OCI-M2 (cell line): ENCODE results near the gene GALT.

Source experiments
- DNase-seq: peaks from one replicate; lab custom pipeline; 2025; ENCODE audit not compliant: unreplicated experiment; lab: John Stamatoyannopoulos, UW

GALT gene

DNA sequence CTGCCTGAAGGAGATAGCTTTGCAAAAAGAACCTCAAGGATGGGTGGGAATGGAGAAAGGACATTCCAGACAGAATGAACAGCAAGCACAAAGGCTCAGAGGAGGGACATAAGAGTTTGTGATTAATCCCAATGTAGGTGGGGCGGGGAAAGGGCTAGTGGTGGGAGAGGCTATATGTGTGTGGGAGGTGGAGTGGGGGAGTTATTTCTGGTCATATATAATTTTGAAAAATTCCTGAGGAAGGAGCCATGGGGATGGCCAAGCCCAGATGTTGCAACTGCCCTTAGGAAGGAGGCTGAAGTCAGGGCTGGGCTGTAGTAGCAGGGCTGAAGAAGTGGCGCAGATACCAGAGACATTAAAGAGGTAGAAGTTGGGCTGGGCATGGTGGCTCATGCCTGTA, 29.4 kb downstream of the GALT start:
- no peak for DNase-seq

- no peak for DNase-seq
Observed at GRCh38 chr9:34684145-34684544, 37.7 kb downstream of the GALT start.

- DNase-seq: no peak
Observed at GRCh38 chr9:34684816-34685215, 38.3 kb downstream of the GALT start.

- no peak for DNase-seq
Observed at GRCh38 chr9:34685591-34685990, 39.1 kb downstream of the GALT start.

- no peak for DNase-seq
Observed at GRCh38 chr9:34686231-34686630, 39.8 kb downstream of the GALT start.

DNA sequence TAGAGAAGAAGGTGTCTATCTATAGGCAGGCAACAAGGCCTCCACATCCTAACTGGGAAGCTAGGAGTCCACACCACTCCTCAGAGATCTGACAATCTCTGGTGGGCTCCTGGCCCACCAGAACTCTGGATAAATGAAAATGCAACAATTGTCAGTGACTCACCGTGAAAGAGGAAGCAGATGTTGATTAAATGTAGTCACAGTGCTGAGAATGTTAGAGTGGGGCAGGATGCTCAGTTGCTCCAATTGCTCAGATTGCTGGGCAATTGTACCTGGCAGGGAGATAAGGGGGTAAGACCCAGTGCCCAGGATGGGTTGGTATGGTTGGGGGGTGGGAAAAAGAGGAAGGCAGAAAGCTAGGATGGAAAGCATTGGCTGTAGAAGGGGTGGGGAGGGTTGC, 40.3 kb downstream of the GALT start:
- DNase-seq: no peak

- DNase-seq: no peak
Observed at GRCh38 chr9:34687276-34688030, 41.0 kb downstream of the GALT start.

GRCh38 chr9:34688329-34689115, 42.0 kb downstream of the GALT start:
- no peak for DNase-seq

GRCh38 chr9:34689116-34689470, 42.6 kb downstream of the GALT start:
- no peak for DNase-seq

DNA sequence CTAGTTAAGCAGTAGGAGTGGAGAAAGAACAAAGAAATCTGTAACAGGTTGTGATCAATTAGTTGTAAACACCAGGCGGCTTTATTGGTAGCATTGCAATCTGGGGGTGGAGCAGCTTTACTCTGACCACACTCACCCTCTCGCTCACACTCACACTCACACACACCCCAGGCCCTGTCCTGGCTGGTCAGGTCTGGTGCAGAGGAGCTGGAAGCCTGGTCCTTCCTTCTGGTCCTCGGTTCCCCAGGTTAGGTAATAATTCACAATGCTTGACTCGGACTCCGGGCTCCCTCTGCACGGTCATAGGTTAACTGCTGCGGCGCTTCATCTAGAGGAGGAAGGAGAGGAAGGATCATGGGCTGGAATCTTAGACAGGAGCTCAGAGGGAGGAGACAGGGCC, 43.0 kb downstream of the GALT start:
- DNase-seq: no peak

DNA sequence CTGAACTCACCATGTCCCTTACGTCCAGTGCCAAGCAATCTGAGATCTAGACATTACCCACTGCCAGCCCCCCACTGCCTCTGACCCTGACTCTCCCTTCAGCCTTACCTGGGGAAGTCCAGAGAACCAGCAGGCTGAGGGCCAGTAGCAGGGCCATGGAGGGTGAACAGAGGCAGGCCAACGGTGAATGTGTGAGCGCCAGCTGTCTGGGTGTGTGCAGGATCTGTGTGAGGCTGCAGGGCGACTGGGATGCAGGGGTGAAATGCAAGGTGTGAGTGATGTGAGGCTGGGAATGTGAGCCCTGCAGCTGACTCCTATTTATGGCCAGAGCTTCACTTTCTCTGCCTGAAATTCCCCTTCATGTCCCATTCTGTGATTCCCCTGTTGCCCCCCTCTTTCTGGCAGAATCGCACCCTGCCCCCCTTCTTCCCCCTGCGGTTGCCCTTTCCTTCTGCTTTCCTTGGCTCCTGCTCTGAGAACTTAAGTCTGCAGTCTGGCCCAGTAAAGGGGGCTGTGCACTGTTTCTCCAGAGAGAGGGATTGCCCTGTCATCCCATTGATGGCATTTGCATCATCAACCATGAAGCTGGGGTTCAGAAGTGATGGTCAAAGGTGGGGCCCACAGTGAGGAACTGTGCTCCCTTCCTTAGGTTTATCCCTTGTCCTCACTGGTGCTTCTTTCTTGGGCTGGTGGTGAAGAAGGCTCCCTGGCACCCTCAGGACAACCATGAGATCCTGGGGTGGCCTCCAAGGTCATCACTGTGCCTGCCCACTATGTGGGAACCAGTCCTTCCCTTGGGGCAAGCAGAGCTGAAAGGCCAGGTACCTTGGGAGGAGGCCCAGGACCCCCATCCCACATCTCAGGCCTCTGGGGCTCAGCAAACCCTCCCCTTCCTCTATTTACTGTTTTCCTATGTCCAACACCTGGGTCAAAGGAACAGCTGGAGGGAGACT, 44.8 kb downstream of the GALT start, which contains the start of gene CCL19:
Gene CCL19 (minus strand): TSS at position 294 of the 953 bp plus-strand sequence. CDS start 137 bp downstream, at position 157.
- DNase-seq: no peak

DNA sequence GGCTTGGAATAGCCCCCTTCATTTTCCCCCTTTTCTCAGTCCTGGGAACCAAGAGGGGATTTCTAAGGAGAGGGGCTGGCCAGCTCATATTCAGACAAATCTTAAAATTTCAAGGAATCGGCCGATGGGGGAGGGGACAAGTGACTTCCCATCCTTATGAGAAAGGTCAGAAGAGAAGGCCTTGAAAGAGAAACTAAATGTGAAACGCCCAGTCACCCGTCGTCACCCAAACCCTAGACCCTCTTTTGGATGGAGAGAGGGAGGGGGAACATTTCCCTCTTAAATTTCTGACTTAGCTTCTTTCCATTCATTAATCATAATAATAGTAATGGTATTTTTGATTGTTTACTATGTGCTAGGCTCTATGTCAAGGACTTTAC, 45.5 kb downstream of the GALT start:
- no peak for DNase-seq

- DNase-seq: no peak
Observed at GRCh38 chr9:34693560-34693959, 47.1 kb downstream of the GALT start.

GRCh38 chr9:34694811-34695210, 48.3 kb downstream of the GALT start:
- DNase-seq: no peak
